Kidney (tissue), 14 donors: ENCODE measurements around the gene IP6K3. TPM values are rescaled to one million over a fixed set of nuclear protein-coding genes. Genes with fewer than 3 reads are reported as not detected.

Source experiments
- DNase-seq, 5 donors: peaks; one replicate each; pipeline ENCODE4 v3.0.0-alpha.2; 2013 to 2020
- FAIRE-seq: peaks from 2 replicates; lab custom pipeline; 2012; peaks lifted over from hg19 to GRCh38; lab: Jason Lieb, UNC
- H3K27ac ChIP-seq, 2 donors: one replicate each; pipeline ENCODE4 v1.7.0; 2013; ENCODE audit warnings: low read depth in 2 of 2, low read length in 2 of 2, inconsistent platforms in 1 of 2
- H3K27me3 ChIP-seq: one replicate; pipeline ENCODE4 v1.7.1; 2013; ENCODE audit warnings: low read length, inconsistent platforms; ENCODE audit not compliant: control insufficient read depth, insufficient read depth
- H3K36me3 ChIP-seq, 3 donors: one replicate each; pipeline versions ENCODE4 v1.7.0 to v1.7.1; 2013; ENCODE audit warnings: low read length in 3 of 3, control low read depth in 1 of 3, inconsistent platforms in 1 of 3; ENCODE audit not compliant: insufficient read depth in 3 of 3, control insufficient read depth in 2 of 3
- H3K4me1 ChIP-seq, 3 donors: one replicate each; pipeline versions ENCODE4 v1.7.0 to v1.7.1; 2013; ENCODE audit warnings: low read length in 3 of 3, inconsistent platforms in 1 of 3, low read depth in 1 of 3; ENCODE audit not compliant: control insufficient read depth in 2 of 3, insufficient read depth in 2 of 3
- H3K4me3 ChIP-seq, 3 donors: one replicate each; pipeline versions ENCODE4 v1.7.0 to v1.8.1; 2013; ENCODE audit warnings: low read length in 3 of 3, control low read depth in 1 of 3, inconsistent platforms in 1 of 3
- H3K9ac ChIP-seq, 3 donors: one replicate each; pipeline versions ENCODE4 v1.7.0 to v1.7.1; 2013; ENCODE audit warnings: low read length in 3 of 3, control low read depth in 1 of 3, inconsistent platforms in 1 of 3
- H3K9me3 ChIP-seq, 3 donors: one replicate each; pipeline versions ENCODE4 v1.7.0 to v1.7.1; 2013; ENCODE audit warnings: low read length in 3 of 3, control low read depth in 1 of 3, inconsistent platforms in 1 of 3; ENCODE audit not compliant: control insufficient read depth in 2 of 3, insufficient read depth in 1 of 3
- CTCF ChIP-seq: IDR thresholded peaks from 3 replicates; pipeline ENCODE4 v1.5.1; 2012; ENCODE audit warnings: mild to moderate bottlenecking, moderate library complexity, borderline replicate concordance; ENCODE audit not compliant: insufficient read depth; ENCODE audit errors: extremely low read depth
- intact Hi-C: fragments of 100-400 bp; cut with DNase I; formaldehyde crosslinking; loops from one replicate; pipeline ENCODE4 v1.11.1; 2022
- polyA plus RNA-seq: library from polyadenylated mRNA; stranded (reverse); fragments of 350-450 nt; fragmentation: Illumina TruSeq; extraction: RNeasy Lipid Tissue Mini Kit (QIAGEN cat#74804); gene quantifications from one replicate; pipeline ENCODE4 v1.2.3, GENCODE V29; 2014; ENCODE audit warnings: low read depth, low replicate concordance; ENCODE audit not compliant: insufficient read depth
- total RNA-seq: library from RNA; stranded (reverse); fragmentation: NEBNext Ultra II Directional; extraction: Animal tissue kit (Norgen Biotek cat#: 25700); gene quantifications from one replicate; pipeline ENCODE4 v1.2.1, GENCODE V29; 2021
- donor health status: control.
- donor health status: control.
- donor health status: control.
- donor health status: control.
- donor health status: control.
- donor health status: DM: yes; HTN: yes; CAD: no.
- donor health status: Normal renal cell carcinoma (clear cell type).

Gene IP6K3
- total and polyA plus RNA-seq, 2 donors from 2014 or later, result 0.47 to 4.0 TPM

- H3K4me3 ChIP-seq, result no peak overlapping the region
- no peaks in the 10 kb centered on the region for H3K4me1 ChIP-seq
- no peak overlapping the region for H3K27ac ChIP-seq
- H3K36me3 ChIP-seq, result peaks cover 19 to 83% (median 56%) of the 10 kb centered on the region in 3 donors
- H3K27me3 ChIP-seq, result no peaks in the 10 kb centered on the region
- intact Hi-C loops, result no loop called here
- DNase-seq (peak in 4 of 5 donors; percentile 74 to 79 (median 78)), FAIRE-seq (no peak)
- no peaks in the 10 kb centered on the region for H3K9me3 ChIP-seq
- no peak overlapping the region for H3K9ac ChIP-seq
- no peak for TF ChIP-seq CTCF
Measured at GRCh38 chr6:33777398-33778388, 31.0 kb upstream of the IP6K3 start.

- H3K4me1 ChIP-seq, result peaks cover 0 to 5% (median 5%) of the 10 kb centered on the region in 3 donors
- DNase-seq (no peak), FAIRE-seq (no peak)
- no peak overlapping the region for H3K9ac ChIP-seq
- H3K4me3 ChIP-seq, result no peak overlapping the region
- no peaks in the 10 kb centered on the region for H3K9me3 ChIP-seq
- intact Hi-C loops, result no loop called here
- H3K36me3 ChIP-seq, result peaks cover 19 to 83% (median 61%) of the 10 kb centered on the region in 3 donors
- H3K27ac ChIP-seq, result no peak overlapping the region
- no peaks in the 10 kb centered on the region for H3K27me3 ChIP-seq
- no peak for TF ChIP-seq CTCF
Measured at GRCh38 chr6:33776764-33777163, 30.1 kb upstream of the IP6K3 start.

- no peak overlapping the region for H3K4me3 ChIP-seq
- no peak for TF ChIP-seq CTCF
- no peak overlapping the region for H3K27ac ChIP-seq
- H3K9ac ChIP-seq, result no peak overlapping the region
- no peaks in the 10 kb centered on the region for H3K9me3 ChIP-seq
- no peak for FAIRE-seq
- H3K36me3 ChIP-seq, result peaks cover 19 to 83% (median 61%) of the 10 kb centered on the region in 3 donors
- no peak for DNase-seq
- H3K27me3 ChIP-seq, result no peaks in the 10 kb centered on the region
- intact Hi-C loops, result no loop called here
- peaks cover 0 to 8% (median 7%) of the 10 kb centered on the region in 3 donors for H3K4me1 ChIP-seq
Measured at GRCh38 chr6:33776186-33776585, 29.5 kb upstream of the IP6K3 start.
